GM06990 (cell line): ENCODE data around the gene COQ8A.

Experiments
- DNase-seq: peaks from one replicate; pipeline ENCODE4 v3.0.0-alpha.2; 2011; ENCODE audit not compliant: insufficient read length; ENCODE audit errors: extremely low read depth
- H3K27me3 ChIP-seq: replicated peaks from 2 replicates; pipeline ENCODE4 v1.6.0; 2011; ENCODE audit warnings: low read length; ENCODE audit not compliant: control insufficient read depth, insufficient read depth
- H3K36me3 ChIP-seq: 2 replicates; pipeline ENCODE4 v1.5.1; 2011; ENCODE audit warnings: low read length; ENCODE audit not compliant: control insufficient read depth, insufficient read depth
- H3K4me3 ChIP-seq: replicated peaks from 2 replicates; pipeline ENCODE4 v1.5.1; 2011; ENCODE audit warnings: low read depth, mild to moderate bottlenecking, control low read depth, low read length
- CTCF ChIP-seq: IDR thresholded peaks from 2 replicates; pipeline ENCODE4 v1.5.1; 2011; ENCODE audit warnings: low read length, control low read depth, mild to moderate bottlenecking, inconsistent platforms; ENCODE audit not compliant: insufficient read depth, poor library complexity, severe bottlenecking

Gene COQ8A

DNA sequence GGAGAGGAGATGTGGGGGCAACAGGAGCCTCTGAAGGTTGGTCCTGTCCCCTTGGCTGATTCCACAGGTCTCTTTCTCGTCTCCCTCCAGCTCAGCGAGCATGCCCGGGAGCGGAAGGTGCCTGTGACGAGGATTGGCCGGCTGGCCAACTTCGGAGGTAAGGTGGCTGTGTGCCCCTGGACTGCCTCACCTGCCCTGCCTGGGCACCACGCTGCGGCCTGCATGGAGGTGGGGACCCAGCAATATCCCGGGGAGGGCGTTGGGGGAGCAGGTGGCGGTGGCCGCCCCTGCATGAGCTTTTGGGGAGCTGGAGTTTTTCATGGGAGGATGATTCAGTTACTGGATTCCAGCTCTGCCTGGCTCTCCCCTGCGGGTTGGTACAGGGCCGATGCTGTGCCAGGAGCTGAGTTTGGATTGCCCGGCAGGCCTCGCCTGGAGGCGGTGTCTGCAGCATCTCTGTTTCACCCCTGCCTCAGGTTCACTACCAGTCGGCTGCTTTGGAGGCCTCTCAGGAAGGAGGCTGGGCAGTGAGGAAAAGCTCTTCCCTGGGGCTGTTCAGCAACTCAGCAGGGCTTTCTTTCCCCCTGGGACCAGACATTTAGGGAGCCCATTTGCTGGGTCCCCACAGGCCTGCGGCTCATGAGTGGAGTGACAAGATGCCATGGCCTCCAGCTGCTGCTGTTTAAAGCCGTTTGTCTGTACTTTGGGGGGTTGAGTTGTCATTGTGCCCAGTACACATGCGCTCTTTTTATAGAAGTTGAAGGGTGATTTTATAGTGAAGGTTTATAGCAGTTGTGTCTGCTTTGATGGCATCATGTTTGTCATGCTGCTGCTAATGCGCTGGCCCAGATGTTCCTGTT, 25.7 kb downstream of the COQ8A start:
- no peaks in the 10 kb centered on the region; the same call in none of the 2 replicates for H3K36me3 ChIP-seq

GRCh38 chr1:226966683-226967082, 26.6 kb downstream of the COQ8A start:
- Histone ChIP-seq H3K36me3 (no peaks in the 10 kb centered on the region; the same call in none of the 2 replicates), H3K4me3 (no peak overlapping the region), H3K27me3 (no peaks in the 10 kb centered on the region)
- no peak for DNase-seq
- TF ChIP-seq CTCF = no peak

More for the DNA sequence above, 25.7 kb downstream of the COQ8A start:
- no peaks in the 10 kb centered on the region for H3K27me3 ChIP-seq
- no peak for TF ChIP-seq CTCF
- H3K4me3 ChIP-seq = no peak overlapping the region
- DNase-seq = no peak

GRCh38 chr1:226967665-226968064, 27.6 kb downstream of the COQ8A start:
- no peak for DNase-seq
- H3K27me3 ChIP-seq = no peaks in the 10 kb centered on the region
- TF ChIP-seq CTCF = no peak
- H3K4me3 ChIP-seq = no peak overlapping the region
- no peaks in the 10 kb centered on the region; the same call in none of the 2 replicates for H3K36me3 ChIP-seq

GRCh38 chr1:226971765-226972164, 31.7 kb downstream of the COQ8A start:
- Histone ChIP-seq H3K27me3 (no peaks in the 10 kb centered on the region), H3K4me3 (no peak overlapping the region), H3K36me3 (no peaks in the 10 kb centered on the region)
- no peak for DNase-seq
- TF ChIP-seq CTCF = no peak

- Histone ChIP-seq H3K36me3 (no peaks in the 10 kb centered on the region), H3K4me3 (no peak overlapping the region), H3K27me3 (no peaks in the 10 kb centered on the region)
- no peak for TF ChIP-seq CTCF
- no peak for DNase-seq
Measured at GRCh38 chr1:226972931-226973330, 32.8 kb downstream of the COQ8A start.
